ENCODE results near the gene PTGES3L. TPM values are rescaled to one million over a fixed set of nuclear protein-coding genes. Genes with fewer than 3 reads are reported as not detected.
"Not testable (repeated sequence)": the region's sequence is repeated elsewhere in the genome, so short reads cannot be mapped to it uniquely, and the experiment has no call there.

PTGES3L gene
- total RNA-seq, 1 donor from 2014 or later: 3.9 TPM

- Mint-ChIP-seq H3K27ac (ENCODE audit: unreplicated experiment) (peak overlapping the region; percentile 99), H3K27me3 (ENCODE audit: low read depth) (no peaks in the 10 kb centered on the region), H3K36me3 (ENCODE audit: low read depth) (peaks cover 25% of the 10 kb centered on the region), H3K4me1 (ENCODE audit: low read depth) (peaks cover 44% of the 10 kb centered on the region), H3K4me3 (ENCODE audit: unreplicated experiment) (peak overlapping the region; percentile 92), H3K9me3 (ENCODE audit: low read depth) (no peaks in the 10 kb centered on the region)
- peak; percentile 30 for DNase-seq (ENCODE audit: low spot score)
- no peak for TF ChIP-seq CTCF (IDR thresholded peaks at IDR 0.05)
These were observed 19.2 kb upstream of the PTGES3L start for GRCh38 chr17:42999003-42999525.

- H3K36me3 Mint-ChIP-seq (ENCODE audit: low read depth): peaks cover 24% of the 10 kb centered on the region
- H3K9me3 Mint-ChIP-seq (ENCODE audit: low read depth): no peaks in the 10 kb centered on the region
- H3K27ac Mint-ChIP-seq (ENCODE audit: unreplicated experiment): peak within 1 kb of the TSS; percentile 99
- no peaks in the 10 kb centered on the region for H3K27me3 Mint-ChIP-seq (ENCODE audit: low read depth)
- peak; percentile 99 for DNase-seq (ENCODE audit: low spot score)
- peak; percentile 86 for TF ChIP-seq CTCF (IDR thresholded peaks at IDR 0.05)
- H3K4me3 Mint-ChIP-seq (ENCODE audit: unreplicated experiment): peak within 1 kb of the TSS; percentile 92
- peaks cover 38% of the 10 kb centered on the region for H3K4me1 Mint-ChIP-seq (ENCODE audit: low read depth)
These were observed 18.4 kb upstream of the PTGES3L start, which contains the start of gene RPL27 for GRCh38 chr17:42997984-42998938. TSS of gene RPL27 (plus strand) at chr17:42998419. CDS start at chr17:42998751, 332 bp downstream.

- H3K9me3 Mint-ChIP-seq (ENCODE audit: low read depth): no peaks in the 10 kb centered on the region
- peak overlapping the region; percentile 92 for H3K4me3 Mint-ChIP-seq (ENCODE audit: unreplicated experiment)
- peaks cover 23% of the 10 kb centered on the region for H3K36me3 Mint-ChIP-seq (ENCODE audit: low read depth)
- peak overlapping the region; percentile 99 for H3K27ac Mint-ChIP-seq (ENCODE audit: unreplicated experiment)
- no peak for DNase-seq (ENCODE audit: low spot score)
- TF ChIP-seq CTCF (IDR thresholded peaks at IDR 0.05): no peak
- H3K27me3 Mint-ChIP-seq (ENCODE audit: low read depth): no peaks in the 10 kb centered on the region
- peaks cover 37% of the 10 kb centered on the region for H3K4me1 Mint-ChIP-seq (ENCODE audit: low read depth)
These were observed 17.6 kb upstream of the PTGES3L start for GRCh38 chr17:42997390-42997983.

- H3K27me3 Mint-ChIP-seq (ENCODE audit: low read depth); H3K9me3 Mint-ChIP-seq (ENCODE audit: low read depth); H3K4me3 Mint-ChIP-seq (ENCODE audit: unreplicated experiment); H3K27ac Mint-ChIP-seq (ENCODE audit: unreplicated experiment): not testable (repeated sequence)
- DNase-seq (ENCODE audit: low spot score): peak; percentile 5
- H3K4me1 Mint-ChIP-seq (ENCODE audit: low read depth): peaks cover 26% of the 10 kb centered on the region
- H3K36me3 Mint-ChIP-seq (ENCODE audit: low read depth): peaks cover 27% of the 10 kb centered on the region
These were observed 14.0 kb upstream of the PTGES3L start for GRCh38 chr17:42993913-42994312.

- H3K36me3 Mint-ChIP-seq (ENCODE audit: low read depth): peaks cover 29% of the 10 kb centered on the region
- no peak overlapping the region for H3K4me3 Mint-ChIP-seq (ENCODE audit: unreplicated experiment)
- no peak for DNase-seq (ENCODE audit: low spot score)
- no peaks in the 10 kb centered on the region for H3K9me3 Mint-ChIP-seq (ENCODE audit: low read depth)
- H3K27ac Mint-ChIP-seq (ENCODE audit: unreplicated experiment): no peak overlapping the region
- H3K4me1 Mint-ChIP-seq (ENCODE audit: low read depth): peaks cover 22% of the 10 kb centered on the region
- no peak for TF ChIP-seq CTCF (IDR thresholded peaks at IDR 0.05)
- no peaks in the 10 kb centered on the region for H3K27me3 Mint-ChIP-seq (ENCODE audit: low read depth)
These were observed 13.0 kb upstream of the PTGES3L start for GRCh38 chr17:42992872-42993271.
